Omental fat pad (tissue), 4 donors: ENCODE results near the gene BICDL2. TPM values are rescaled to one million over a fixed set of nuclear protein-coding genes. Genes with fewer than 3 reads are reported as not detected.

Experiments
- ATAC-seq: fragments of 150-250 bp; one replicate; pipeline ENCODE4 v1.9.1; 2016; ENCODE audit warnings: mild to moderate bottlenecking, moderate library complexity; ENCODE audit not compliant: low FRiP score
- DNase-seq: peaks from one replicate; pipeline ENCODE4 v3.0.0-alpha.2; 2019; ENCODE audit warnings: low spot score
- total RNA-seq, 4 donors: library from RNA; depleted of rRNA; stranded (reverse); fragments of >200 nt; gene quantifications; one replicate each; pipeline ENCODE4 v1.1.0, GENCODE V29; 2016
- TF ChIP-seq, protein P1 (sequence below), 3 donors: fragments of 450-650 bp; IDR thresholded peaks; one replicate each; pipeline ENCODE4 v1.5.1; 2016 to 2017; ENCODE audit warnings: antibody characterized with exemption in 3 of 3, mild to moderate bottlenecking in 3 of 3, moderate library complexity in 2 of 3

BICDL2 gene
- total RNA-seq, 4 donors from 2014 or later: 0.47 TPM; not detected in 3

GRCh38 chr16:2985462-2985861 lies 51.3 kb downstream of the BICDL2 start:
- no peak for ATAC-seq
- TF ChIP-seq, protein P1, sequence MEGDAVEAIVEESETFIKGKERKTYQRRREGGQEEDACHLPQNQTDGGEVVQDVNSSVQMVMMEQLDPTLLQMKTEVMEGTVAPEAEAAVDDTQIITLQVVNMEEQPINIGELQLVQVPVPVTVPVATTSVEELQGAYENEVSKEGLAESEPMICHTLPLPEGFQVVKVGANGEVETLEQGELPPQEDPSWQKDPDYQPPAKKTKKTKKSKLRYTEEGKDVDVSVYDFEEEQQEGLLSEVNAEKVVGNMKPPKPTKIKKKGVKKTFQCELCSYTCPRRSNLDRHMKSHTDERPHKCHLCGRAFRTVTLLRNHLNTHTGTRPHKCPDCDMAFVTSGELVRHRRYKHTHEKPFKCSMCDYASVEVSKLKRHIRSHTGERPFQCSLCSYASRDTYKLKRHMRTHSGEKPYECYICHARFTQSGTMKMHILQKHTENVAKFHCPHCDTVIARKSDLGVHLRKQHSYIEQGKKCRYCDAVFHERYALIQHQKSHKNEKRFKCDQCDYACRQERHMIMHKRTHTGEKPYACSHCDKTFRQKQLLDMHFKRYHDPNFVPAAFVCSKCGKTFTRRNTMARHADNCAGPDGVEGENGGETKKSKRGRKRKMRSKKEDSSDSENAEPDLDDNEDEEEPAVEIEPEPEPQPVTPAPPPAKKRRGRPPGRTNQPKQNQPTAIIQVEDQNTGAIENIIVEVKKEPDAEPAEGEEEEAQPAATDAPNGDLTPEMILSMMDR (IDR thresholded peaks at IDR 0.05): no peak
- no peak for DNase-seq

DNA sequence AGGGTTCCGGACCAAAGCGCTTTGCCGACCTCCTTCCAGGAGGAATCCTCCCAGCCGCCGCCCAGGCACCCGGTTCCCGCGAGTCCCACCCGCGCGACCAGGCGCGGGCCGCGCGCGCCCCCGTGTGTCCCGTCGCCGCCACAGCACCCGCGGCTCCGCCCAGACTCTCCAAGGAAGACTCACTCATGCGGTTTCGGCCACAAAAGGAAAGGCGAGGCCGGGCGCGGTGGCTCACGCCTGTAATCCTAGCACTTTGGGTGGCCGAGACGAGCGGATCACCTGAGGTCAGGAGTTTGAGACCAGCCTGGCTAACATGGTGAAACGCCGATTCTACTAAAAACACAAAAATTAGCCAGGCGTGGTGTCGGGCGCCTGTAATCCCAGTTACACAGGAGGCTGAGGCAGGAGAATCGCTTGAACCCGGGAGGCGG lies 53.0 kb downstream of the BICDL2 start:
- TF ChIP-seq, protein P1 (IDR thresholded peaks at IDR 0.05): peak in 2 of 3 donors; percentile 57 to 62
- ATAC-seq (peak; percentile 63), DNase-seq (peak; percentile 50)

DNA sequence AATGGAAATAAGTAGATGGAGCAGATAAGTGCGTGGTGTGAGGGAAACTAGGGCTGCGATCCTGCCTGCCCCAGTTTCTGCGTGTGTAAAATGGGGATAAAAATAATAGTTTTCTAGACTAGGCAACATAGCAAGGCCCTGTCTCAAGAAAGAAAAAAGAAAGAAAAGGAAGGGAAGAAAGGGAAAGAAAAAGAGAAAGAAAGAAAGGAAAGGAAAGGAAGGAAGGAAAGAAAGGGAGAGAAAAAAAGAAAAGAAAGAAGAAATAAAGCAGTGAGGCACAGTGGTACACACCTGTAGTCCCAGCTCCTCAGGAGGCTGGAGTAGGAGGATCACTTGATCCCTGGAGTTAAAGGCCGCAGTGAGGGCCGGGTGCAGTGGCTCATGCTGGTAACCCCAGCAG lies 54.3 kb downstream of the BICDL2 start:
- TF ChIP-seq, protein P1 (IDR thresholded peaks at IDR 0.05): no peak
- no peak for ATAC-seq
- DNase-seq: no peak

DNA sequence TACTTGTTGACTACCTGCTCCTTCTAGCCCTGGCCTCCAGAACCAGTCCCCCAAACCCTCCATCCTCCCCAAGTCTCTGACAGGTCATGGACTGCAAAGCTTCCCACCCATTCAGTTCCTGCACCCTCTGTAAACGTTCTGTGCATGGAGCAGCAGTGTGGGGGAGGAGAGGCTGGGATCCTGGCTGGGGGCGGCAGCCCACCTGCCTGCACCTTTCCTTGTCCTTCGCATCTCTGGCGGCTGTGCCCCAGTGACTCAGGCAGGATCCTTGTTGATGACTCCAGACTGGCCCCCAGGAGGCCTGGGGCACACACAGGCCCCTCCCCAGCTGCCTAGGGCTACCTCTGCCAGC lies 54.9 kb downstream of the BICDL2 start:
- no peak for DNase-seq
- ATAC-seq: no peak
- TF ChIP-seq, protein P1 (IDR thresholded peaks at IDR 0.05): no peak

- DNase-seq: no peak
Measured at GRCh38 chr16:2981177-2981898, 55.4 kb downstream of the BICDL2 start.

DNA sequence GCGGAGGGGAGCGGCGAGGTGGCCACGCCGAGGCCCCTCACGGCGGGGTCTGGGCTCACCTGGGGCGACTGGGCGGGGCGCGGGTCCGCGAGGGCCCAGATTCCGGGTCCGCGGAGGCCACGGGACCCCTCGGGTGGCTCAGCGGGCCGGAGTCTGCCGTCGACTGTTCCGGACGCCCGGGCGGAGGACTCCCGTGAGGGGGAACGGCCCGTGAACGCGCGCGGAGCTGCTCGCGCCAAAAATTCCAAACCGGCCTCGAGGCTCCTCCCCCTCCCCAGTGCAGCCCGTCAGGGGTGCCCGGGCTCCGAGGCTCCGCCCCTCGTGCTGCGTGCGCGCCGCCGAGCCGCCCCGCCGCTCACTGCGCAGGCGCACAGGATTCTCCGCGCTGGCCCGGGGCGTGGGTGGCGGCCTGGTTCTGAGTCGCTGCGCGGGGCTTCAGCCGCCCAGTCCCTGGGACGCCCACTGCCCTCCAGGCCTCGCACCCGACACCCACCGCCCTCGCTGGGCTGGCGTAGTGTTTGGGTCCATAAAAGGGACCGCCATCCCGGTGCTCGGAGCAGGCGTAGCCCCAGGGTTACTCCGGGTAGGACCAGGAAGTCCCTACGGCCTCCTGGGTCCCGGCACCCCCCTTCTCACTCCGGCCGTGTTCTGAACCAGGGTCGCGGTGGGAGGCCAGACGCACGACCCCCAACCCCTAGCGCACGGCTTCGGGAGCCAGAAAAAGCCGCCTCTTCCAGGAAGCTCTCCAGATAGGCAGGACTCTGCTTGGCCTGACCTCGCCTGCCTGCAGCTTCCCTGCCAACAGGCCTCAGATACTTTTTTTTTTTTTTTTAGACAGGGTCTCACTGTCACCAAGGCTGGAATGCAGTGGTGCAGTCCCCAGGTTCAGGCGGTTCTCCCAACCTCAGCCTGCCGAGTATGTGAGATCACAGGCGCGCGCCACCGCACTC lies 56.2 kb downstream of the BICDL2 start, which contains the start of gene PKMYT1:
Gene PKMYT1 (minus strand): TSS at position 220 of the 950 bp plus-strand sequence. CDS start 789 bp downstream, outside the sequence.
- DNase-seq: peak; percentile 72
- ATAC-seq: peak; percentile 95

More at GRCh38 chr16:2981177-2981898, 55.4 kb downstream of the BICDL2 start:
- no peak for ATAC-seq
- TF ChIP-seq, protein P1 (IDR thresholded peaks at IDR 0.05): no peak

More for the DNA sequence above, 56.2 kb downstream of the BICDL2 start, which contains the start of gene PKMYT1:
- TF ChIP-seq, protein P1 (IDR thresholded peaks at IDR 0.05): no peak
